ENCODE measurements around the gene LSM2.

Gene LSM2

DNA sequence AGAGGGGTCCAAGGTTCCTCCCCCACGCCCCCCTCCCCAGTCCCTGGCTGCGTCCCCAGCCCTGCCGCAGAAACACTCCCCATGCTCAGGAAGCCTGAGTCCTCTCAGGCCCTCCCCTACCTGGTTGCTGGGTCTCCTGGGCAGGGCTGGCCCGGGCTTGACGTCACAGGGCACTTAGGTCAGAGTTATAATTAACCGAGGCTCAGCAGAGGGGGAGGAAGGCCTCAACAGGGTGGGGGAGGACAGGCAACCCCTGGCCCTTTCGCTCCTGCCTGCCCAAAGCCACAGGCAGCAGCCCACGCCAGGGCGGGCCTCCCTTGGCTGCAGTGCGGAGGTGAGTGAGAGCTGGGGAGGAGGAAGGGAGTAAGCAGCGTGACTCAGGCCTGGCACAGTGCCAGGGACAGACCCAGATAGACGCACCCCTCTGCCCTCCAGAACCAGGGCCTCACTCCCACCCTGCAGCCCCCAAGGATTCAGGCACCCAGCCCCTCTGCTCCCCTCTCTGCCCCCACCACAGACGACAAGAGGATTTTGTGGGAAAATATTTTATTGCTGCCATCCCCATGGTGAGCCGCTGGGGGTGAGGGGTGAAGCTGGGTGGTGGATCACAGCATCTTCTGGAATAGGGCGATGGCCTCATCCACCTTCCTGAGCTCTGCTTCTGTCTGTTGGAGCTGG is 29.6 kb downstream of the LSM2 start, which contains the start of gene VWA7:
Gene VWA7, minus strand, starts transcription at position 340 of the 678 bp plus-strand sequence. CDS start 549 bp downstream, outside the sequence.
- no peak for DNase-seq (ENCODE audit: low spot score)

- no peak for DNase-seq (ENCODE audit: low spot score)
Measured at GRCh38 chr6:31776485-31776988, 30.2 kb downstream of the LSM2 start.

GRCh38 chr6:31775633-31776484 is 30.9 kb downstream of the LSM2 start:
- no peak for DNase-seq (ENCODE audit: low spot score)

GRCh38 chr6:31775184-31775583 is 31.6 kb downstream of the LSM2 start:
- DNase-seq (ENCODE audit: low spot score), result no peak

DNA sequence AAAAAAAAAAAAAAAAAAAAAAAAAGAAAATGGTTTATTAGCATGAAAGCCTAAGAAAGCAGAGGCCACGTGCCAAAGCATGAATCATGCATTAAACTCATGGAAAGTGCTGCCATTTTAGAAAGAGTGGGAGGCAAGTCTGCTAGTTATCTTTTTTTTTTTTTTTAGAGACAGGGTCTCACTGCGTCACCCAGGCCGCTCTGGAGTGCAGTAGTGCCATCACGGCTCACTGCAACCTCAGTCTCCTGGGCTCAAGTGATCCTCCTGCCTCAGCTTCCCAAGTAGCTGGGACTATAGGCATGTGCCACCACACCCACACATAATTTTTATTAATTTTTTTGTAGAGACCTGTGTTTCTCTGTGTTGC is 34.8 kb downstream of the LSM2 start:
- no peak for DNase-seq (ENCODE audit: low spot score)

GRCh38 chr6:31770860-31771259 is 35.9 kb downstream of the LSM2 start:
- DNase-seq (ENCODE audit: low spot score), result no peak

DNA sequence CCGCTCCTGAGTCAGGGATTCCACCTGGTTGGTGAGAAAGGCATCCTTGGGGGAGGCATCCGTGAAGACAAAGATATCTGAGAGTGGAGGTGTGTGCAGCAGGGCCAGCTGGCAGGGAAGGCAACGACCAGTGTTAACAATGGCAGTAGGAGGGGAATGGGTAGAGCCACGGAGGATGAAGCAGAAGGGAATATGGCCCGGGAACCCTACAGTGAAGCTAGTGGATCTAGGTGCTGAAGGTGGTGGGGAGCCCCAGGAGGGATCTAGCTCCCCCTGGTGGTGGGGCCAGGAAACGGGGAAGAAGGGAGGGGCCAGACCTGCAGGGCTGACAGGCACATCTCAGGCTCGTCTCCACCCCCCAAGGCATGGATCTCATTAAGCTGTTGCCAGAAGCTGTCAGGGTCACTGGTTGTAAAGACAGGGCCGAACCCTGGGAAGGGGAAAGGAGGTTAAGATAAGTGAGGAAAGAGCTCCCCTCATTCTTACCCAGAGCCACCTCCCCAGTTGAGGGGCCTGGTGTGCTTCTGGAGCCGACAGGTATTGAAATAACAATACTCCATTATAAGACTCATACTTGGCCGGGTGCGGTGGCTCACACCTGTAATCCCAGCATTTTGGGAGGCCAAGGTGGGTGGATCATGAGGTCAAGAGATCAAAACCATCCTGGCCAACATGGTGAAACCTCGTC is 36.9 kb downstream of the LSM2 start:
- DNase-seq (ENCODE audit: low spot score), result no peak

- no peak for DNase-seq (ENCODE audit: low spot score)
Measured at GRCh38 chr6:31768363-31769257, 38.2 kb downstream of the LSM2 start.

GRCh38 chr6:31767096-31767645 is 39.6 kb downstream of the LSM2 start:
- no peak for DNase-seq (ENCODE audit: low spot score)

- no peak for DNase-seq (ENCODE audit: low spot score)
Measured at GRCh38 chr6:31765910-31766794, 40.6 kb downstream of the LSM2 start.

GRCh38 chr6:31765559-31765909 is 41.2 kb downstream of the LSM2 start:
- DNase-seq (ENCODE audit: low spot score), result no peak

- no peak for DNase-seq (ENCODE audit: low spot score)
Measured at GRCh38 chr6:31764198-31764597, 42.6 kb downstream of the LSM2 start.

DNA sequence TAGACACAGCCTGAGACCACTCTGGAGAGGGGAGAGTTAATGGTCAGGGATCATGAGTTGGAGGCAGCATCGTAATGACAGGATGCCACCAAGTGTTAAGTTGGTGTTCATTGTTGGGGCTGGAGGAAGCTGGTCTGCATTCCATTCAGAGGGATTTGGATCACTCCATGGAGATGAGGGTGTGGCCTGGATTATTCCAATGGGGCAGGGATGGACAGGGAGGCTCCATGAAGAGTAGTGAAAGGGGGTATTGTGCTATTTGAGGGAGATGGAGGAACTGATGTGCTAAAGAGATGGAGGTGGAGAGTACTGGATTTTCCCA is 43.2 kb downstream of the LSM2 start:
- DNase-seq (ENCODE audit: low spot score), result peak; percentile 83

- no peak for DNase-seq (ENCODE audit: low spot score)
Measured at GRCh38 chr6:31762878-31763618, 43.7 kb downstream of the LSM2 start.

DNA sequence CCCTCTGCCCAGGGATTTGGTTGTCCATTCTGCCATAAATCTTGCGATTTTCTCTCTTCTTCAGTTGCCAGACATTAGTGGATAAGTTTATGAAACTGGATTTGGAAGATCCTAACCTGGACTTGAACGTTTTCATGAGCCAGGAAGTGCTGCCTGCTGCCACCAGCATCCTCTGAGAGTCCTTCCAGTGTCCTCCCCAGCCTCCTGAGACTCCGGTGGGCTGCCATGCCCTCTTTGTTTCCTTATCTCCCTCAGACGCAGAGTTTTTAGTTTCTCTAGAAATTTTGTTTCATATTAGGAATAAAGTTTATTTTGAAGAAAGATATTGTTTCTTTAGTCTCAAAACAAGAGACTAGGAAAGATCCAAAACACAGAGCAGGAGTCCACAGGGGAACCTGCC is 44.4 kb downstream of the LSM2 start, which contains the start of gene SAPCD1:
Gene SAPCD1, plus strand, starts transcription at position 301 of the 400 bp plus-strand sequence. CDS start 399 bp downstream, outside the sequence.
- no peak for DNase-seq (ENCODE audit: low spot score)

GRCh38 chr6:31761343-31761742 is 45.4 kb downstream of the LSM2 start:
- DNase-seq (ENCODE audit: low spot score), result no peak

- no peak for DNase-seq (ENCODE audit: low spot score)
Measured at GRCh38 chr6:31760790-31761189, 46.0 kb downstream of the LSM2 start.

GRCh38 chr6:31758281-31758680 is 48.5 kb downstream of the LSM2 start:
- no peak for DNase-seq (ENCODE audit: low spot score)

- DNase-seq (ENCODE audit: low spot score), result peak; percentile 49
Measured at GRCh38 chr6:31752739-31753319, 53.9 kb downstream of the LSM2 start.

Data from kidney capillary endothelial cell (primary cell).